Gastroesophageal sphincter (tissue), 3 donors: ENCODE results near the gene EPHB2.

ENCODE experiments used
- CTCF ChIP-seq, 4 experiments: fragments of 200-600 bp in 2 of 4; fragments of 450-650 bp in 2 of 4; sonication (generic) in 1 of 4; IDR thresholded peaks; one replicate each; pipeline ENCODE4 v1.5.1; 2017 to 2019; ENCODE audit warnings: antibody characterized with exemption in 4 of 4, mild to moderate bottlenecking in 2 of 4, moderate library complexity in 2 of 4
- EP300 ChIP-seq: sonication (generic); formaldehyde crosslinking; IDR thresholded peaks from one replicate; pipeline ENCODE4 v1.6.1; 2017; ENCODE audit warnings: antibody characterized with exemption, mild to moderate bottlenecking
- POLR2A ChIP-seq, 2 donors: fragments of 450-650 bp; IDR thresholded peaks; one replicate each; pipeline ENCODE4 v1.6.1; 2017; ENCODE audit warnings: antibody characterized with exemption in 2 of 2, mild to moderate bottlenecking in 2 of 2, moderate library complexity in 1 of 2
- POLR2AphosphoS5 ChIP-seq: sonication (generic); formaldehyde crosslinking; IDR thresholded peaks from one replicate; pipeline ENCODE4 v1.6.1; 2017; ENCODE audit warnings: antibody characterized with exemption

DNA sequence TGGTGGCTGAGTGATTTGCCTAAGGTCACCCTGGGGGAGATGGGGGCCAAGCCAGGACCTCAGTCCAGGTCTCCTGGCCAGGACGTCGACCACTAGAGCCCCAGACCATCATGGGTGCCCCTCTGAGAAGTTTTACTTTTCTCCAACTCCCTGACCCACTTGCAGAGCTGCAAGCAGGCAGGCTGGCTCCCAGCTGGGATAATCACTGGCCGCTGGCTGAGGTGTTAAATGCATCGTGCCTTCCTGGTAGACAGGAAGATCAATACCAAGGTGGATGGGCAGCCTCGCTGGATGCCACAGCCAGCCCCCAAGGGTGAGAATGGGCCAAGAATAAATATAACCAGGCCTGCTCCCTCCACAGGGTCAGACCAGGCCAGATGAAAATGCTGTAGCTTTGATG is 106.2 kb downstream of the EPHB2 start:
- no peak for TF ChIP-seq CTCF (IDR thresholded peaks at IDR 0.05)
- TF ChIP-seq POLR2A (IDR thresholded peaks at IDR 0.05) = no peak
- no peak for TF ChIP-seq POLR2AphosphoS5
- TF ChIP-seq EP300 = no peak
